ENCODE results near the gene ARHGEF6. TPM values are rescaled to one million over a fixed set of nuclear protein-coding genes. Genes with fewer than 3 reads are reported as not detected.

Gene ARHGEF6
- total RNA-seq, 1 donor from 2014 or later = 4.7 TPM

DNA sequence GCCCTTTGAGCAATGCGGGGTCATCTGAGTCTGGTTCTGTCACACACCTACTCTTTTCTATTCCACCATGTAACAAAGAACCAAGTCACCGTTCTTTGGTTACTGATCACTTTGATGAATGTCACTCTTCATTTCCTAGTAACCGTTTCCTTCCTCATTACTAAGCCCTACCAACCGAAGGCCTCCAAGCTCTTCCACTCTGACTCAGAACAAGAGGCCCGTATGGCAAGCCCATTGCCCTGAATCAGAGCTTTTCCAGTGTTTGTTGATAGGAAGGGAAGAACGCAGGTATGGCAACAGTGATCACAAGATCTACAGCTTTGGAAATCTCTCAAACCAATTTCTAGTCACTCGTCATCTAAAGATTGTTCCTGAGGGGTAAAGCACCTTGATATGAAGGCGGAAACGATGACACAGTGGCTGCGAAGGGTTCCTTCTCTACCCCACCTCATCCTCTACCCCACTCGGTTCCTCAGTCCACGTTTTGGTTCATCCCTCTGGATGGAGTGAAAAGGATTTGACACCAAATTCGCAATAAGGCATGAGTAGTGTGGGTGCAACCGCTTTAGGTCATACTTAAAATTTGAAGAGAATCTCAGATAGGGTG is 160.7 kb downstream of the ARHGEF6 start:
- Histone ChIP-seq H3K4me1 (ENCODE audit: insufficient read depth, low read length) (no peaks in the 10 kb centered on the region), H3K9me3 (ENCODE audit: insufficient read depth, low read depth, low read length) (no peaks in the 10 kb centered on the region), H3K4me2 (ENCODE audit: low read length) (no peak overlapping the region), H3K27ac (ENCODE audit: low read depth, low read length) (no peak overlapping the region), H3K9ac (ENCODE audit: low read length) (no peak overlapping the region), H3K27me3 (ENCODE audit: insufficient read depth, low read length) (no peaks in the 10 kb centered on the region), H4K20me1 (ENCODE audit: insufficient read depth, low read length) (no peaks in the 10 kb centered on the region), H2AFZ (ENCODE audit: low read depth, low read length) (no peak overlapping the region), H3K4me3 (ENCODE audit: insufficient read depth, low read depth, low read length) (no peak overlapping the region), H3K36me3 (ENCODE audit: insufficient read depth, low read length) (no peaks in the 10 kb centered on the region), H3K79me2 (ENCODE audit: insufficient read depth, low read length) (no peaks in the 10 kb centered on the region)
- Mint-ChIP-seq H3K27ac (ENCODE audit: unreplicated experiment) (no peak overlapping the region), H3K9me3 (ENCODE audit: unreplicated experiment) (no peaks in the 10 kb centered on the region), H3K27me3 (ENCODE audit: low read depth, unreplicated experiment) (no peaks in the 10 kb centered on the region), H3K4me3 (ENCODE audit: unreplicated experiment) (no peak overlapping the region), H3K4me1 (ENCODE audit: low read depth, unreplicated experiment) (peaks cover 2% of the 10 kb centered on the region), H3K36me3 (ENCODE audit: low read depth, unreplicated experiment) (no peaks in the 10 kb centered on the region)
- TF ChIP-seq CTCF (IDR thresholded peaks at IDR 0.05; ENCODE audit: insufficient read depth, low read depth, low read length) (no peak), EZH2 (IDR thresholded peaks at IDR 0.05; ENCODE audit: insufficient read depth, low read length) (no peak)
- DNase-seq (ENCODE audit: low read depth) (no peak), FAIRE-seq (peak; percentile 71)

- Mint-ChIP-seq H3K27me3 (ENCODE audit: low read depth, unreplicated experiment) (no peaks in the 10 kb centered on the region), H3K9me3 (ENCODE audit: unreplicated experiment) (no peaks in the 10 kb centered on the region), H3K4me1 (ENCODE audit: low read depth, unreplicated experiment) (peaks cover 2% of the 10 kb centered on the region), H3K27ac (ENCODE audit: unreplicated experiment) (no peak overlapping the region), H3K4me3 (ENCODE audit: unreplicated experiment) (no peak overlapping the region), H3K36me3 (ENCODE audit: low read depth, unreplicated experiment) (no peaks in the 10 kb centered on the region)
- Histone ChIP-seq H3K9ac (ENCODE audit: low read length) (no peak overlapping the region), H3K4me3 (ENCODE audit: insufficient read depth, low read depth, low read length) (no peak overlapping the region), H3K4me2 (ENCODE audit: low read length) (no peak overlapping the region), H4K20me1 (ENCODE audit: insufficient read depth, low read length) (no peaks in the 10 kb centered on the region), H3K36me3 (ENCODE audit: insufficient read depth, low read length) (no peaks in the 10 kb centered on the region), H3K9me3 (ENCODE audit: insufficient read depth, low read depth, low read length) (no peaks in the 10 kb centered on the region), H3K4me1 (ENCODE audit: insufficient read depth, low read length) (no peaks in the 10 kb centered on the region), H2AFZ (ENCODE audit: low read depth, low read length) (no peak overlapping the region), H3K27ac (ENCODE audit: low read depth, low read length) (no peak overlapping the region), H3K79me2 (ENCODE audit: insufficient read depth, low read length) (no peaks in the 10 kb centered on the region), H3K27me3 (ENCODE audit: insufficient read depth, low read length) (no peaks in the 10 kb centered on the region)
- FAIRE-seq = peak; percentile 20
- TF ChIP-seq CTCF (IDR thresholded peaks at IDR 0.05; ENCODE audit: insufficient read depth, low read depth, low read length) (no peak), EZH2 (IDR thresholded peaks at IDR 0.05; ENCODE audit: insufficient read depth, low read length) (no peak)
- DNase-seq (ENCODE audit: low read depth) = no peak
Measured at GRCh38 chrX:136616987-136617685, 163.6 kb downstream of the ARHGEF6 start.

Other genes with a start within 250 kb of the ARHGEF6 start
- gene VGLL1, start 248.7 kb downstream of the ARHGEF6 start, total RNA-seq = 1.3 TPM in 1 of 2 replicates, not detected in the other
- not detected in 2 replicates for gene CD40LG, start 132.8 kb downstream of the ARHGEF6 start, total RNA-seq
- 120 and 133 TPM in 2 replicates for gene RBMX, start 99.8 kb upstream of the ARHGEF6 start, total RNA-seq

Data from astrocyte (in vitro differentiated cells and primary cell).